AG04450 (cell line): Measurements from ENCODE around the gene RFX2. TPM values are rescaled to one million over a fixed set of nuclear protein-coding genes. Genes with fewer than 3 reads are reported as not detected.
A peak's percentile ranks its signal among the peaks of the same experiment; 100 is the strongest.

Source experiments
- CTCF ChIA-PET: fragments of 300-600, 350-600 bp; formaldehyde crosslinking; extraction: SDS; loops from one replicate; lab custom pipeline; 2022; ENCODE audit warnings: antibody characterized with exemption, inconsistent platforms; lab: Charles Lee
- POLR2A ChIA-PET: fragments of 350-600 bp; formaldehyde crosslinking; extraction: SDS; loops from one replicate; lab custom pipeline; 2021; ENCODE audit warnings: antibody characterized with exemption, inconsistent platforms; lab: Yijun Ruan, JAX
- DNase-seq: peaks from one replicate; pipeline ENCODE4 v3.0.0-alpha.2; 2011; ENCODE audit warnings: low read depth, low spot score
- H3K27ac ChIP-seq: one replicate; pipeline ENCODE4 v1.5.1; 2012; ENCODE audit warnings: low read depth, low read length, control low read depth
- H3K27me3 ChIP-seq: one replicate; pipeline ENCODE4 v1.6.0; 2012; ENCODE audit warnings: low read length; ENCODE audit not compliant: control insufficient read depth, insufficient read depth
- H3K4me3 ChIP-seq: 2 replicates; pipeline ENCODE4 v1.5.1; 2011; ENCODE audit warnings: mild to moderate bottlenecking, low read depth, low read length, control low read depth
- H3K9me3 ChIP-seq: 2 replicates; pipeline ENCODE4 v1.5.1; 2012; ENCODE audit warnings: low read length; ENCODE audit not compliant: control insufficient read depth, insufficient read depth
- polyA plus RNA-seq: library from polyadenylated mRNA; depleted of rRNA; stranded (reverse); fragments of >200 nt; gene quantifications from 2 replicates; pipeline ENCODE4 v1.2.3, GENCODE V29; 2011
- TF ChIP-seq, protein P1 (sequence below): IDR thresholded peaks from 2 replicates; pipeline ENCODE4 v1.5.1; 2011; ENCODE audit warnings: low read depth, low read length, control low read depth, inconsistent platforms

Gene RFX2
- polyA plus RNA-seq, 1 experiment: 2.9 TPM

DNA sequence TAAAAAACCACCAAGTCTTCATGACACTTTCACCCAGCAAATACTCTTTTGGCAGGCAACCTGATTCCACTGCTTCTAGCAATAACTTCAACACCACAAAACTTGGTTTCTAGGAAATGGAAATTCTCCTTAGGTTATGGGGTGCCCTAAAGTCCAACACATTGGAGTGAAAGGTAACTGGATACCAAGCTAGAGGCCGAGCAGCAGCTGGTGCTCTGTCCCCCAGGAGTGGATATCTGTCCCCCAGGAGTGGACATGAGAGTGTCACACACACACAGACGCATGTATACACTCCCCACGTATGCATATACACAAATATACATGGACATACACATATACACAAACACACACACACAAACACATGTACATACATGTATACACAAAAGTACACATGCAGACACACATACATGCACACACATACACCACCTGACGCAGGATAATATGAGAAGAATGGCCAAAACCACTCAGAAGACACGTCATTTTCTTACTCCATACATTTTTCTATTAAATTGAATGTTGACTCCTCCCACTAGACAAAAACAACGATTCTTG, 50.8 kb downstream of the RFX2 start:
- ChIA-PET POLR2A (no interaction called here), CTCF (interaction anchor here (1.0 kb wide), 1 partner anchor 159 kb away, joined by 3 read pairs; no protein-coding TSS in a partner anchor)
- H3K4me3 ChIP-seq: no peak overlapping the region
- H3K9me3 ChIP-seq: no peaks in the 10 kb centered on the region; the same call in 1 of the 2 replicates
- no peak overlapping the region for H3K27ac ChIP-seq
- DNase-seq: no peak
- H3K27me3 ChIP-seq: no peaks in the 10 kb centered on the region
- TF ChIP-seq, protein P1, sequence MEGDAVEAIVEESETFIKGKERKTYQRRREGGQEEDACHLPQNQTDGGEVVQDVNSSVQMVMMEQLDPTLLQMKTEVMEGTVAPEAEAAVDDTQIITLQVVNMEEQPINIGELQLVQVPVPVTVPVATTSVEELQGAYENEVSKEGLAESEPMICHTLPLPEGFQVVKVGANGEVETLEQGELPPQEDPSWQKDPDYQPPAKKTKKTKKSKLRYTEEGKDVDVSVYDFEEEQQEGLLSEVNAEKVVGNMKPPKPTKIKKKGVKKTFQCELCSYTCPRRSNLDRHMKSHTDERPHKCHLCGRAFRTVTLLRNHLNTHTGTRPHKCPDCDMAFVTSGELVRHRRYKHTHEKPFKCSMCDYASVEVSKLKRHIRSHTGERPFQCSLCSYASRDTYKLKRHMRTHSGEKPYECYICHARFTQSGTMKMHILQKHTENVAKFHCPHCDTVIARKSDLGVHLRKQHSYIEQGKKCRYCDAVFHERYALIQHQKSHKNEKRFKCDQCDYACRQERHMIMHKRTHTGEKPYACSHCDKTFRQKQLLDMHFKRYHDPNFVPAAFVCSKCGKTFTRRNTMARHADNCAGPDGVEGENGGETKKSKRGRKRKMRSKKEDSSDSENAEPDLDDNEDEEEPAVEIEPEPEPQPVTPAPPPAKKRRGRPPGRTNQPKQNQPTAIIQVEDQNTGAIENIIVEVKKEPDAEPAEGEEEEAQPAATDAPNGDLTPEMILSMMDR: no peak

DNA sequence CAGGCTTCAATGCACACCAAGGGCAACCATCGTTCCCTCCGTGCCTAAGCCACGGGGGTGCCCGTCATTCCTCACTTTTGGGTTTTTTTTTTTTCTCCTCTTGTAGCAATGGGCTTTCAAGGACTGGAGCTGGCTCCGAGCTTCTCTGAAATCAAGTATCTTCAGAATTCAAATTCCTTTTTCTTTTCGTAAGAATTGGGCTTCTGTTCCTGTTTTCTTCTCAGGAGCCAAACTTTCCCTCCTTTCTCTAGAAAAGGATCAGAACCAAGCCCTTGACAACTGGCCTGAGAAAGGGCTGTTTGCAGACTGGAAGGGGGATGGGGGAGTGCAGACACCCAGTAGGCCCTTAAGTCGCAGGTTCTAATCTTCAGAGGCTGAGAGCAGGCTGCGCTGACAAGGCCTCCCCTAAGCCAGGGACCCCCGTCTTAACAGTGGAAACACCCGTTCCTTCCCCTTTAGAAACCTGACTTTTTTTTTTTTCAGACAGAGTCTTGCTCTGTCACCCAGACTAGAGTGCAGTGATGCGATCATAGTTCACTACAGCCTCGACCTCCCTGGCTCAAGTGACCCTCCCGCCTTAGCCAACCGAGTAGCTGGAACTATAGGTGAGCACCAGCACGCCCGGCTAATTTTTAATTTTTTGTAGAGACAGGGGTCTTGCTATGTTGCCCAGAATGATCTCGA, 51.6 kb downstream of the RFX2 start:
- H3K27ac ChIP-seq: no peak overlapping the region
- DNase-seq: no peak
- H3K4me3 ChIP-seq: no peak overlapping the region
- TF ChIP-seq, protein P1: no peak
- H3K9me3 ChIP-seq: no peaks in the 10 kb centered on the region; the same call in 1 of the 2 replicates
- ChIA-PET POLR2A (no interaction called here), CTCF (interaction anchor here (0.6 to 1.8 kb wide), 3 partner anchors 10 to 804 kb away, joined by 3 to 13 read pairs (median 4); no protein-coding TSS in a partner anchor)
- no peaks in the 10 kb centered on the region for H3K27me3 ChIP-seq

DNA sequence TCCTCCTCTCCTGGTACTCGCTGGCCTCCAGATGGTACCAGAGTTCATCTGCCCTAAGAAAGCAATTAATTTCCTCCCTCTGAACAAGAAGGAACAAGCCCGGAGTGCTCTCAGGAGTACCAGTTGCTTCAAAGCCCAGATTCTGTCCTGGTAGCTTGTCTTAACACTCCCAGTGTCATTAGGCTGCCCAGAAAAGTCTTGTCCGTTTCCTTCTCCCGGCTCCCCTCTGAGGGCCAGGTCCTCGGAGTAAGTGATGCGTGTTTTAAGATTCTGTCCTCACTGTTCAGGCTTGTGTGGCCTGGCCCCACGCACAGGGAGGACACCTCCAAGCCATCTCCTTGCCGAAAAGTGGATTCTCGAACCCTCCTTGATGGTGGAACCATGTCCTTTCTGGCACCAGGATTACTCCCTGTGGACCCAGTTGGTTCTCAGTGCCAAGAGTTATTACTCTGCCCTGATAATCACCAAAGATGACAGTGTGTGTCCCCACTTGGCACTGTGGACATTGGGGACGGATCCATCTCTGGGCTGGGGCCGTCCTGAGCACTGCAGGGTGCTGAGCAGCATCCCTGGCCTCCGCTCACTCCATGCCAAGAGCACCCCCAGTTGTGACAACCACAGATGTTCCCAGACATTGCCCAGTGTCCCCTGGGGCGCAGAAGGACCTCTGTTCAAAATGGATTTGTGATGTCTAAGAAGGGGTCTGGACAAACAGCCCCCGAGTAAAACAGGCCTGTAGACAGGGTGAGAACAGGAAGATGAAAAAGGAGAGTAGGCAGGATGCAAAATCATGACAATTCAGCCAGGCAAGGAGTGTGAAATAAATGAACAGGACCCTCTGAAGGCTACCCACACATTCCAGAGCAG, 52.4 kb downstream of the RFX2 start:
- ChIA-PET POLR2A (interaction anchor here (0.8 to 1.0 kb wide), 2 partner anchors 19 to 34 kb away, joined by 5 read pairs; no protein-coding TSS in a partner anchor), CTCF (interaction anchor here (0.6 to 1.8 kb wide), 6 partner anchors 10 to 805 kb away, joined by 3 to 13 read pairs (median 3); no protein-coding TSS in a partner anchor)
- peak overlapping the region; percentile 84 for H3K27ac ChIP-seq
- no peaks in the 10 kb centered on the region; the same call in 1 of the 2 replicates for H3K9me3 ChIP-seq
- H3K4me3 ChIP-seq: no peak overlapping the region
- no peaks in the 10 kb centered on the region for H3K27me3 ChIP-seq
- TF ChIP-seq, protein P1: no peak
- no peak for DNase-seq

DNA sequence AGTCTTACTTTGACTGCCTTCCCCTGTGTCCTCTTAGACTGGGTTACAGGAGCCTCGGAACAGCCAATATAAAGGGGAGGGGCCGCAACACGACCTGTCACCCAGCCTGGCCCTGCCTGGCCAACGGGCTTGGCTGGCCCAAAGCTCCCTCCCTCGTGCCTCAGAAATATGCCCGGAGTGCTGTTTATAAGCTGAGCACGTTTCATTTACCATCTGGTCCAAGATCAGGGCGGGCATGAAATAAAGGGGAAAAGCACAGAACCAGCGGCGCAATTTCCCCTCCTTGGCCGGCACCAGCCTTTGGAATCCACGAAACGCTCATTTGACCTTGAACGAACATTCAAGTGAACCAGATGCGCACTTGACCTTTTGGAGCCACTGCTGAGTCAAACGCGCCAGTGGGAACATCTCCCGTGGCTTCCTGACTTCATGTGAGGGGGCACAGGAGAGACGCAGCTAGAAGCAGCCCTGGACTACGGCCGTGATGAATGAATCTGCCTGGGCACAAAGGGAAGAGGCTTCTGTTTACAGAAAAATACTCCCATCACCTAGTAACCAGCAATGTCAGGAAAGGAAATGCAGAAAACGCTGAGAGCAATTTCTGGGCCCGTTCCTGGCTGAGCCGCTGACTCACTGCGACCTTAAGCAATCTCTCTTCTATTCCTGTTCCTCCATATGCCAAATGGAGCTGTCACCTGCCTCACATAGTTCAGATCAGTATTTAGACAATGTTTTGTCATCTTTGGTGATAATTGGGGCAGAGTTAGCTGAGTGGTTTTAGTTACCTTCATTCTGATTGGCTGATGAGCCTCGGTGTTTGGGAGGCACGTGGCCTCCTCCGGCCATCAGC, 53.3 kb downstream of the RFX2 start:
- Histone ChIP-seq H3K9me3 (no peaks in the 10 kb centered on the region; the same call in 1 of the 2 replicates), H3K4me3 (no peak overlapping the region), H3K27me3 (no peaks in the 10 kb centered on the region), H3K27ac (peak overlapping the region; percentile 84)
- POLR2A ChIA-PET: interaction anchor here (0.8 to 1.0 kb wide), 2 partner anchors 20 to 35 kb away, joined by 5 read pairs; no protein-coding TSS in a partner anchor
- CTCF ChIA-PET: interaction anchor here (0.7 to 1.8 kb wide), 4 partner anchors 9 to 89 kb away, joined by 3 to 13 read pairs (median 3); no protein-coding TSS in a partner anchor
- TF ChIP-seq, protein P1: no peak
- DNase-seq: peak; percentile 65
